HS-27A (cell line): ENCODE data around the gene GRIA4.

Experiments used
- DNase-seq: peaks from one replicate; pipeline ENCODE4 v3.0.0-alpha.2; 2012; ENCODE audit warnings: low read depth, missing footprints

Gene GRIA4

GRCh38 chr11:105923252-105923651 lies 313.4 kb downstream of the GRIA4 start:
- DNase-seq, result no peak

- DNase-seq, result no peak
These were observed 313.9 kb downstream of the GRIA4 start for GRCh38 chr11:105923807-105924206.

- DNase-seq, result no peak
These were observed 319.4 kb downstream of the GRIA4 start for GRCh38 chr11:105929084-105929955.

GRCh38 chr11:105933695-105934094 lies 323.8 kb downstream of the GRIA4 start:
- no peak for DNase-seq

- DNase-seq, result no peak
These were observed 325.9 kb downstream of the GRIA4 start for GRCh38 chr11:105935791-105936190.

- DNase-seq, result no peak
These were observed 327.5 kb downstream of the GRIA4 start for GRCh38 chr11:105937331-105937730.

GRCh38 chr11:105937738-105938137 lies 327.9 kb downstream of the GRIA4 start:
- DNase-seq, result no peak

- no peak for DNase-seq
These were observed 333.0 kb downstream of the GRIA4 start for GRCh38 chr11:105942921-105943320.

- DNase-seq, result no peak
These were observed 339.2 kb downstream of the GRIA4 start for GRCh38 chr11:105948918-105949590.

- no peak for DNase-seq
These were observed 344.0 kb downstream of the GRIA4 start for GRCh38 chr11:105953886-105954285.

- no peak for DNase-seq
These were observed 350.7 kb downstream of the GRIA4 start for GRCh38 chr11:105960252-105961245.

GRCh38 chr11:105968021-105968697 lies 358.3 kb downstream of the GRIA4 start:
- no peak for DNase-seq

GRCh38 chr11:105969756-105970155 lies 359.9 kb downstream of the GRIA4 start:
- no peak for DNase-seq

- no peak for DNase-seq
These were observed 365.3 kb downstream of the GRIA4 start for GRCh38 chr11:105975128-105975527.

GRCh38 chr11:105979997-105980703 lies 370.3 kb downstream of the GRIA4 start:
- DNase-seq, result no peak

GRCh38 chr11:105986554-105986953 lies 376.7 kb downstream of the GRIA4 start:
- no peak for DNase-seq

- DNase-seq, result no peak
These were observed 378.3 kb downstream of the GRIA4 start for GRCh38 chr11:105988197-105988596.

GRCh38 chr11:105989124-105989523 lies 379.3 kb downstream of the GRIA4 start:
- DNase-seq, result no peak

GRCh38 chr11:105991888-105992287 lies 382.0 kb downstream of the GRIA4 start:
- no peak for DNase-seq

- DNase-seq, result no peak
These were observed 391.6 kb downstream of the GRIA4 start for GRCh38 chr11:106001304-106002012.
